ENCODE measurements around the gene HGF.

The HGF gene

DNA sequence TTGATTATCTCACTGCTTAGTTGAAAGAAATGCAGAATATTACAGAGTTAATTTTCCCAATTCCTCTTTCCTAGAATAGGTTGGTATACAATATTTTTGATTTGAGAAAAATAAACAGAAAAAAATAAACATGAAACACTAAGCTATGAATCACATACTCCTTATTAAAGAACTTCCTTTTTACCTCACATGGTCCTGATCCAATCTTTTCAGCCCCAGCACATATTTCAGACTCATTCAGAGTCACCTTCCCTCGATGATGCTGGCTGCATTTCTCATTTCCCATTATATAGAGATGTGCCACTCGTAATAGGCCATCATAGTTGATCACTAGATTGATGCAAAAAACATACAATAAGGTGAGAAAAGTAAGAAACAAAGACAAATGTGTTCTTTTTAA lies 64.6 kb downstream of the HGF start:
- no peaks in the 10 kb centered on the region for H3F3A ChIP-seq (ENCODE audit: insufficient read depth)
- no peaks in the 10 kb centered on the region for H4K20me1 ChIP-seq (ENCODE audit: low read depth, low read length)
- no peaks in the 10 kb centered on the region for H3K9me3 ChIP-seq (ENCODE audit: insufficient read depth, low read length)
- H3K79me2 ChIP-seq (ENCODE audit: insufficient read depth, low read length) = no peaks in the 10 kb centered on the region
- no peak overlapping the region for H3K4me3 ChIP-seq (ENCODE audit: insufficient read depth, low read length, poor library complexity, severe bottlenecking)
- H3K9me2 ChIP-seq (replicated peaks; ENCODE audit: insufficient read depth, low read length) = no peaks in the 10 kb centered on the region
- no peak overlapping the region for H3K27ac ChIP-seq (ENCODE audit: low read depth, low read length)
- H3K4me2 ChIP-seq (ENCODE audit: low read depth, low read length, poor library complexity, severe bottlenecking) = no peak overlapping the region
- no peaks in the 10 kb centered on the region for H3K36me3 ChIP-seq (ENCODE audit: low read length)
- no peaks in the 10 kb centered on the region for H3K27me3 ChIP-seq (ENCODE audit: low read length)
- no peak overlapping the region for H3K9ac ChIP-seq (ENCODE audit: low read length)
- TF ChIP-seq, protein P1, sequence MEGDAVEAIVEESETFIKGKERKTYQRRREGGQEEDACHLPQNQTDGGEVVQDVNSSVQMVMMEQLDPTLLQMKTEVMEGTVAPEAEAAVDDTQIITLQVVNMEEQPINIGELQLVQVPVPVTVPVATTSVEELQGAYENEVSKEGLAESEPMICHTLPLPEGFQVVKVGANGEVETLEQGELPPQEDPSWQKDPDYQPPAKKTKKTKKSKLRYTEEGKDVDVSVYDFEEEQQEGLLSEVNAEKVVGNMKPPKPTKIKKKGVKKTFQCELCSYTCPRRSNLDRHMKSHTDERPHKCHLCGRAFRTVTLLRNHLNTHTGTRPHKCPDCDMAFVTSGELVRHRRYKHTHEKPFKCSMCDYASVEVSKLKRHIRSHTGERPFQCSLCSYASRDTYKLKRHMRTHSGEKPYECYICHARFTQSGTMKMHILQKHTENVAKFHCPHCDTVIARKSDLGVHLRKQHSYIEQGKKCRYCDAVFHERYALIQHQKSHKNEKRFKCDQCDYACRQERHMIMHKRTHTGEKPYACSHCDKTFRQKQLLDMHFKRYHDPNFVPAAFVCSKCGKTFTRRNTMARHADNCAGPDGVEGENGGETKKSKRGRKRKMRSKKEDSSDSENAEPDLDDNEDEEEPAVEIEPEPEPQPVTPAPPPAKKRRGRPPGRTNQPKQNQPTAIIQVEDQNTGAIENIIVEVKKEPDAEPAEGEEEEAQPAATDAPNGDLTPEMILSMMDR (IDR thresholded peaks at IDR 0.05; ENCODE audit: insufficient read depth, low read length, poor library complexity, severe bottlenecking) = no peak
- TF ChIP-seq EZH2phosphoT487 (conservative IDR thresholded peaks at IDR 0.05; ENCODE audit: low read length) = no peak
- H2AFZ ChIP-seq (ENCODE audit: low read depth, low read length, severe bottlenecking) = no peak overlapping the region

DNA sequence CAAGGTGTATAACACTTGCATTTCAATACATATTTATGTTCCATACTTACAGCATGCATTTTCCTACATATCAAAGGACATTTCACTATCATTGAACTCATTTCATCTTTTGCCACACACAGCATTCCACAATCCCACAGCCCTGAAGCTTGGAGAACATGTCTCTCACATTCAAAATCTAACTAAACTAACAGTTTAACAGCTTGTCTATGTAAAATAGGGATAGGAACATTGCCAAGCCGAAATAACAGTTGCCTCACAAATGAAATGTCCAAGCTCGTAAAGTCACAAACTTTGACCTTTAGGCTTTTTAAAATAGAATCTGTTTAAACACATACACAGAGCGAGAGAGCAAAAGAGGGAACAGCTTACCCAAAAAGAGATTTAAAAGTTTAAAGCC lies 65.3 kb downstream of the HGF start:
- Histone ChIP-seq H3K9ac (ENCODE audit: low read length) (no peak overlapping the region), H3K4me3 (ENCODE audit: insufficient read depth, low read length, poor library complexity, severe bottlenecking) (no peak overlapping the region), H3K9me2 (replicated peaks; ENCODE audit: insufficient read depth, low read length) (no peaks in the 10 kb centered on the region), H4K20me1 (ENCODE audit: low read depth, low read length) (no peaks in the 10 kb centered on the region), H3K27me3 (ENCODE audit: low read length) (no peaks in the 10 kb centered on the region), H3K36me3 (ENCODE audit: low read length) (no peaks in the 10 kb centered on the region), H3K4me2 (ENCODE audit: low read depth, low read length, poor library complexity, severe bottlenecking) (no peak overlapping the region), H2AFZ (ENCODE audit: low read depth, low read length, severe bottlenecking) (no peak overlapping the region), H3F3A (ENCODE audit: insufficient read depth) (no peaks in the 10 kb centered on the region), H3K9me3 (ENCODE audit: insufficient read depth, low read length) (no peaks in the 10 kb centered on the region), H3K27ac (ENCODE audit: low read depth, low read length) (no peak overlapping the region), H3K79me2 (ENCODE audit: insufficient read depth, low read length) (no peaks in the 10 kb centered on the region)
- TF ChIP-seq, protein P1 (IDR thresholded peaks at IDR 0.05; ENCODE audit: insufficient read depth, low read length, poor library complexity, severe bottlenecking) = no peak
- TF ChIP-seq EZH2phosphoT487 (conservative IDR thresholded peaks at IDR 0.05; ENCODE audit: low read length) = no peak

DNA sequence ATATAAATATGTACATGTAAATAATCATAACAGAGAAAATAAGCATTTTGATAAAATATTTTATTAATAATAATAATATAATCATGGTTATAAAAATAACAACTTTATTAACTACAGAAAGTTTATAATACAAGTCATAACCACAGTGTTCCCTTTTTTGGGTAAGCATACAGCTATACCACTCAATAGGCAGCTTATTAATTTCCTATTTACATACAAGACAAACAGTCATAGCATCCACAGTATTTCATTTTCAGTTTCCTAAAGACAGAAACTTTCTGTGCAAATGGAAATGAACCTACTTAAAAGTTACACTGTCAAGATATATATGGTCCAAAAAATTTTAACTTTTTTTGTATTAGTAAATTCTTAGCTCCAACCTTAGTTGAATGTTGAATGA lies 70.9 kb downstream of the HGF start:
- H3K27me3 ChIP-seq (ENCODE audit: low read length) = no peaks in the 10 kb centered on the region
- no peaks in the 10 kb centered on the region for H3F3A ChIP-seq (ENCODE audit: insufficient read depth)
- H3K27ac ChIP-seq (ENCODE audit: low read depth, low read length) = no peak overlapping the region
- H3K9me2 ChIP-seq (replicated peaks; ENCODE audit: insufficient read depth, low read length) = no peaks in the 10 kb centered on the region
- H4K20me1 ChIP-seq (ENCODE audit: low read depth, low read length) = no peaks in the 10 kb centered on the region
- H3K9ac ChIP-seq (ENCODE audit: low read length) = no peak overlapping the region
- no peaks in the 10 kb centered on the region for H3K36me3 ChIP-seq (ENCODE audit: low read length)
- H2AFZ ChIP-seq (ENCODE audit: low read depth, low read length, severe bottlenecking) = no peak overlapping the region
- no peaks in the 10 kb centered on the region for H3K79me2 ChIP-seq (ENCODE audit: insufficient read depth, low read length)
- H3K4me2 ChIP-seq (ENCODE audit: low read depth, low read length, poor library complexity, severe bottlenecking) = no peak overlapping the region
- no peaks in the 10 kb centered on the region for H3K9me3 ChIP-seq (ENCODE audit: insufficient read depth, low read length)
- no peak for TF ChIP-seq EZH2phosphoT487 (conservative IDR thresholded peaks at IDR 0.05; ENCODE audit: low read length)
- TF ChIP-seq, protein P1 (IDR thresholded peaks at IDR 0.05; ENCODE audit: insufficient read depth, low read length, poor library complexity, severe bottlenecking) = no peak
- no peak overlapping the region for H3K4me3 ChIP-seq (ENCODE audit: insufficient read depth, low read length, poor library complexity, severe bottlenecking)
